Limb (tissue), 2 donors: Measurements from ENCODE around the gene RNPS1.
"Not testable (repeated sequence)": the region's sequence is repeated elsewhere in the genome, so short reads cannot be mapped to it uniquely, and the experiment has no call there.

Experiments
- DNase-seq, 2 donors: peaks; one replicate each; pipeline ENCODE4 v3.0.0-alpha.2; 2016; ENCODE audit errors: extremely low spot score in 2 of 2

Gene RNPS1

GRCh38 chr16:2257726-2258125 lies 10.2 kb downstream of the RNPS1 start:
- DNase-seq: no peak

- no peak for DNase-seq
Observed at GRCh38 chr16:2256531-2257140, 11.3 kb downstream of the RNPS1 start.

GRCh38 chr16:2253293-2253692 lies 14.6 kb downstream of the RNPS1 start:
- DNase-seq: no peak

GRCh38 chr16:2252806-2253148 lies 15.1 kb downstream of the RNPS1 start:
- no peak for DNase-seq

- peak; percentile 90 to 93 for DNase-seq
Observed at GRCh38 chr16:2251296-2252111, 16.4 kb downstream of the RNPS1 start, which contains the start of gene ECI1. Gene ECI1 (minus strand): TSS chr16:2251587. CDS start chr16:2251566, 21 bp downstream.

GRCh38 chr16:2250652-2251295 lies 17.2 kb downstream of the RNPS1 start:
- no peak for DNase-seq

GRCh38 chr16:2246301-2246885 lies 21.5 kb downstream of the RNPS1 start:
- DNase-seq: no peak

- no peak for DNase-seq
Observed at GRCh38 chr16:2244926-2245795, 22.8 kb downstream of the RNPS1 start.

- DNase-seq: no peak
Observed at GRCh38 chr16:2244301-2244700, 23.6 kb downstream of the RNPS1 start.

GRCh38 chr16:2243781-2244180 lies 24.1 kb downstream of the RNPS1 start:
- DNase-seq: no peak

- no peak for DNase-seq
Observed at GRCh38 chr16:2243031-2243528, 24.8 kb downstream of the RNPS1 start.

GRCh38 chr16:2242598-2242997 lies 25.3 kb downstream of the RNPS1 start:
- no peak for DNase-seq

GRCh38 chr16:2240331-2240730 lies 27.6 kb downstream of the RNPS1 start:
- DNase-seq: not testable (repeated sequence)

- DNase-seq: no peak
Observed at GRCh38 chr16:2238838-2239675, 28.9 kb downstream of the RNPS1 start.

GRCh38 chr16:2238150-2238837 lies 29.6 kb downstream of the RNPS1 start:
- no peak for DNase-seq

- DNase-seq: no peak
Observed at GRCh38 chr16:2237493-2238149, 30.3 kb downstream of the RNPS1 start.

- DNase-seq: no peak
Observed at GRCh38 chr16:2237102-2237482, 30.8 kb downstream of the RNPS1 start.

GRCh38 chr16:2236337-2237101 lies 31.4 kb downstream of the RNPS1 start, which contains the start of gene DNASE1L2:
Gene DNASE1L2 (plus strand): TSS chr16:2236444. CDS start chr16:2236817, 373 bp downstream.
- DNase-seq: peak in 1 of 2 donors; percentile 56
